Kasumi-1 (cell line): ENCODE measurements around the gene ARL5C.
"Not testable (repeated sequence)": the region's sequence is repeated elsewhere in the genome, so short reads cannot be mapped to it uniquely, and the experiment has no call there.

Experiments used
- DNase-seq, 2 experiments: peaks; one replicate each; lab custom pipeline; 2025; lab: John Stamatoyannopoulos, UW

Gene ARL5C

DNA sequence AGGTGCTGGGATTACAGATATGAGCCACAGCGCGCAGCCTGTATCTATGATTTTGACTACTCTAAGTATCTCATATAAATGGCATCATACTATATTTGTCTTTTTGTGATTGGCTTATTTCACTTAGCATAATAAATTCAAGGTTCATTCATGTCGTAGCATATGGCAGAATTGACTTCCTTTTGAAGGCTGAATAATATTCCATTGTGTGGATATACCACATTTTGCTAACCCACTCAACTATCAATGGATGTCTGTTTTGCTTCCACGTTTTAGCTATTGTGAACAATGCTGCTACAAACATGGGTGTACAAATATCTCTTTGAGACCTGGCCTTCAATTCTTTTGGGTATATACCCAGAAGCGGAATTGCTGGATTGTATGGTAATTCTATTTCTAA is 24.7 kb downstream of the ARL5C start:
- no peak for DNase-seq

GRCh38 chr17:39139561-39139960 is 26.4 kb downstream of the ARL5C start:
- DNase-seq, result no peak

- DNase-seq, result no peak
Measured at GRCh38 chr17:39139161-39139511, 26.8 kb downstream of the ARL5C start.

- no peak for DNase-seq
Measured at GRCh38 chr17:39138431-39139160, 27.4 kb downstream of the ARL5C start.

- DNase-seq, result no peak
Measured at GRCh38 chr17:39134878-39135277, 31.1 kb downstream of the ARL5C start.

DNA sequence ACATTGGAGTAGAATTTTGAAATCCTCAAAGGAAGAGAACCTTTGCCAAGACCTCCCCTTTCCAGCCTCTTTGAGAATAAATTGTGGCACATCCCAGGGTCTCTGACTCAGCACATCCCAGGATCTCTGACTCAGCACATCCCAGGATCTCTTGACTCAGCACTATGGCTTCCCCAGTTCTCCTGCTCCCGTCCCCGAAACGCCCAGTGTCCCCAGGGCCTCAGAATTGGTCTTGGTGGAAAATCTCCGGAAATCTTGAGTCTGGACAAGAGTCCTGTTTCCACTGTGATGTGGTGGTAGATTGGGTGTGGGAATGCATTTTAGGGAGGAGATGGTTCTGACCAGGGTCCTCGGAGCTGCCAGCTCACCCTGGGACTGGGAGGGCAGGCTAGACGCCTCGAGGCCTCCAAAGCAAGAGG is 33.8 kb downstream of the ARL5C start:
- no peak for DNase-seq

DNA sequence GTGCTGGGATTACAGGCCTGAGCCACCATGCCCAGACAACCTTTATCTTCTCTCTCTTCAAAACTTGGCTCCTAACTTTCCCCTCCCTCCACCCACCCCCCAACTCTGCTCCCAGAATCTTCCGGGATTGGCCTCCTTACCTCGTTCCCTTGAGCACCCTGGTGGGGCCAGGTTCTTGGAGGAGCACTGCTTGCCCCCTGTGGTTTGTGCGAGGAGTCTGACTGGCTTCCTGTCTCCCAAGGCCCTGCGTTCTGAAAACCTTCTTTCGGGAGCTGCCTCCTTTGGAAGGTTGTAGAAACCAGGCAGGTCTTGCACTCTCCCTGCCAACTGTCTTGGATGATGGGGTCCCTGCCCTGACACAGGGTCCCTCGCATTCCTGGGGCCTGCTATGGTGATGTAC is 34.3 kb downstream of the ARL5C start:
- no peak for DNase-seq

DNA sequence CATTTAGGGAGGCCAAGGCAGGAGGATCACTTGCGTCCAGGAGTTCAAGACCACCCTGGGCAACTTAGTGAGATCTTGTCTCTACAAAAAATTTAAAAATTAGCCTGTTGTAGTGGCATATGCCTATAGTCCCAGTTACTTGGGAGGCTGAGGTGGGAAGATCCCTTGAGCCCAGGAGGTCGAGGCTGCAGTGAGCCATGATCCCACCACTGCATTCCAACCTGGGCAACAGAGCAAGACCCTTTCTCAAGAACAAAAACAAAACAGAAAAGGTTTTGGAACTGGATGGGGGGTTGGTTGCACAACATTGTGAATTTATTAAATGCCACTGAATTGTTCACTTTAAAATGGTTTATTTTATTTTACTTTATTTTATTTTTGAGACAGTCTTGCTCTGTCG is 35.8 kb downstream of the ARL5C start:
- no peak for DNase-seq

DNA sequence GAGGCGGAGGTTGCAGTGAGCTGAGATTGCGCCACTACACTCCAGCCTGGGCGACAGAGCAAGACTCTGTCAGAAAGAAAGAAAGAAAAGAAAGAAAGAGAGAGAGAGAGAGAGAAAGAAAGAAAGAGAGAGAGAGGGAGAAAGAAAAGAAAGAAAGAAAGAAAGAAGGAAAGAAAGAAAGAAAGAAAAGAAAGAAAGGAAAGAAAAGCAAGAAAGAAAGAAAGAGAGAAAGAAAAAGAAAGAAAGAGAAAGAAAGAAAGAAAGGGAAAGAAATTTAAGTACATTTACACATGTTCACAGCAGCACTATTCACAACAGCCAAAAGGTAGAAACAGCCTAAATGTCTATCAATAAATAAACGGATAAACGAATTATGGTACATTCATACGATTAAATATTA is 36.4 kb downstream of the ARL5C start:
- not testable (repeated sequence) for DNase-seq

DNA sequence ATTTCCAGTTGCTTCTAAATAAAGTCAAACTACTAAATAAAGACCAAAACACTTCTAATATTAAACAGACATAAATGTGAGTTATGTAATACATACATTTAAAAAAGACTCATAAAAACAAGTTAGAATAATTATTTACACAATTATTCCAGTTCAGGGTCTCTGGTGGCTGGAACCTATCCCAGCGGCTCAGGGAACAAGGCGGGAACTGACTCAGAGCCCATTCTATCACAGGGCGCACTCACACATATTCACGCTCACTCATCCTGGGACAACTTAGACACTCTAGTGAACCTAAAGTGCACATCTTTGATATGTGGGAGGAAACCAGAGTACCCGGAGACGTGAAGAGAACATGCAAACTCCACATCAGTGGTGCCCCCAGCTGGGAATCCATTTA is 39.5 kb downstream of the ARL5C start:
- no peak for DNase-seq

- no peak for DNase-seq
Measured at GRCh38 chr17:39125143-39125875, 40.7 kb downstream of the ARL5C start.

GRCh38 chr17:39123627-39124026 is 42.3 kb downstream of the ARL5C start:
- no peak for DNase-seq

- no peak for DNase-seq
Measured at GRCh38 chr17:39122991-39123390, 43.0 kb downstream of the ARL5C start.

DNA sequence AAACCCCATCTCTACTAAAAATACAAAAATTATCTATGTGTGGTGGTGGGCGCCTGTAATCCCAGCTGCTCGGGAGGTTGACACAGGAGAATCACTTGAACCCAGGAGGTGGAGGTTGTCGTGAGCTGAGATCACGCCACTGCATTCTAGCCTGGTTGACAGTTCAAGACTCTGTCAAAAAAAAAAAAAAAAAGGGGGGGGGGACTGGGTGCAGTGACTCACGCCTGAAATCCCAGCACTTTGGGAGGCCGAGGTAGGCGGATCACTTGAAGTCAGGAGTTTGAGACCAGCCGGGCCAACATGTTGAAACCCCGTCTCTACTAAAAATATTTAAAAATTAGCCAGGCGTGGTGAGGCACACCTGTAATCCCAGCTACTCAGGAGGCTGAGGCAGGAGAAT is 44.0 kb downstream of the ARL5C start:
- DNase-seq, result not testable (repeated sequence)

- DNase-seq, result no peak
Measured at GRCh38 chr17:39118674-39119419, 47.1 kb downstream of the ARL5C start.

- no peak for DNase-seq
Measured at GRCh38 chr17:39116224-39116623, 49.7 kb downstream of the ARL5C start.

DNA sequence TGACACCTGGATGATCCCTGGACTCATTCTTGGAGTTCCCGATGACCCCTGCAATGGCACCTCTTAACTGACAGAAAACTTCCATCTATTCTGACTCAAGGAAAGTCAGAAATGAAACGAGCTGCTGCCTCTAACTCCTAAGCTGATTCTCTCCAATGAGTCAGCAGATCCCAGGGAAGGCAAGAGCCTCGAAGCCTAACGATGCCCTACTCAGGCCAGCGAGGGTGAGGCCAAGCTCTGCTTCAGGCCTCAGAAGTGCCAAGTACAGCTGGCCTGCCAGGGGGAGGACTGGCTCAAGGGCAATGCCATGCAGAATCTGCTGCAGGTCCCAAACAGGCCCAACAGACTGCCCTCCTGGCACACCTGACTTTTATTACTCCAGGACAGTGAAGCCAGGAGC is 50.8 kb downstream of the ARL5C start:
- DNase-seq, result no peak

DNA sequence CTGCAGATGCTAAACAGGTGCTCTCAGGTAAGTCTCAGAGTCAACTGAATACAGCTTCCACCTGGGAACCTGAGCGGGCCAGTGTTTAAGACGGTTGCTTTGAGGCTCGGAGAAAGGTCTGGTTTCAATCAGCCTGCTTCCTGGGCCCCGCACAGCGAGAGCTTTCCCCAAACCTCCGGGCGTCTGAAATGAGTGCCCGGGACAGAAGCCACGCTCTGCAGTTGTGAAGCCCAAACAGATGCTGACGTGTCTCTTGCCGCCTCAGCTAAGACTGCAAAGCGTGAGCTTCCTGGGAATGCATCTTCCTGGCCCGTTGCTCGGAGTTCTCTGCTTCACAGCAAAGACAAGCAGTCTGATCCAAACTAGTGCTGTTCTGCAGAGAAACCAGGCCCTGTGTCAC is 51.2 kb downstream of the ARL5C start:
- DNase-seq, result no peak

DNA sequence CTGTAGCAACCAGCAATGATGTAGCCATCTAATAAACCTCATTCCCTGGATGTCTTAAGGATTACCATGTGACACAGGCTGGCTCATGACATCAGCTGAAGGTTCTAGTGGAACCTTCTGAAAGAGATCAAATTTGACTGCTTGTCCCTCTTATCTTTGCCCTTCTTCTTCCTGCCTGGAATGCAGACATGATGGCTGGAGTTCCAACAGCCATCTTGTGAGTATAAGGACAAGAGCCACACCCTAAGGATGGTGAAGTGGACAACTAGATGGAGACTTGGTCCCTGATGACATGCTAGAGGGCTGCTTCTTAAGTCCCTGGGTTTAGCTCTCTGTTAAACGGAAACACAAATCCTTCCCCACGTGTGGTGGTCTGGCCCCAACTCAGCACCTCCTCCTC is 52.1 kb downstream of the ARL5C start:
- no peak for DNase-seq

DNA sequence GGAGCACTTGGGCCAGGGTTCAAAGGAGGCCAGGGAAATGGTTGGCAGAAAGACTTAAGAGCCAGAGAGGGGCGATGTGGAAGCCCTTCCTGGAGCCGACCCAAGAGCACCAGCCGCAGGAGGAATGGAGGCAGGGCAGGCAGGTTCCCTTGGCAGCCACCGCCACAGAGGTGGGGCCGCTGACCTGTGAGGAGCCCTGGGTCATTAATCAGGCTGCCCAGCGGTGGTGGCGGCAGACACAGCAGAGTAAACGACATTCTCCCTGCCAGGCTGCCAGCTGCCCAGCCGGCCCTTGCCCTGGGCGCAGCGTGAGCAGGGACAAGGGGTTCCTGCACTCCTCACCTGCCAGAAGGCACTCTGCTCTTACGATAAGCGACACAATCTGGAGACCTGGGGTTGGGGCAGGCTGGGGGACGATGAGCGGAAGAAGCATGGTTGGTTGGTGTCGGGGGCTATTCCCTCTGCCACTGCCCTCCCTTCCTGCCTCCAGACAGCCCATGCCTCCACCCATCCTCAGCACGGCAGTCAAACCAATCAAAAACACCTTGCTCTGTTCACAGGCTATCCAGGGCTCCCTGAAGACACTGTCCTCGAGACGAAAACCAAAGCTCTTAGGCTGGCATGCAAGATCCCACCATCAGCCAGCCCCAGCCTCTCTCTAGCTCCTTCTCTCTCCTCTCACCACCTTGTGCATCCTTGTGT is 55.4 kb downstream of the ARL5C start:
- DNase-seq, result no peak

GRCh38 chr17:39108461-39109375 is 57.2 kb downstream of the ARL5C start:
- DNase-seq, result no peak
